GM21723 (cell line): ENCODE data around the gene ENTPD8.
"Not testable (repeated sequence)": the region's sequence is repeated elsewhere in the genome, so short reads cannot be mapped to it uniquely, and the experiment has no call there.

Source experiments
- ATAC-seq: cut with Tn5 transposase; IDR thresholded peaks from one replicate; pipeline ENCODE4 v1.9.1; 2021; ENCODE audit warnings: mild to moderate bottlenecking, moderate library complexity; ENCODE audit not compliant: unreplicated experiment

ENTPD8 gene

DNA sequence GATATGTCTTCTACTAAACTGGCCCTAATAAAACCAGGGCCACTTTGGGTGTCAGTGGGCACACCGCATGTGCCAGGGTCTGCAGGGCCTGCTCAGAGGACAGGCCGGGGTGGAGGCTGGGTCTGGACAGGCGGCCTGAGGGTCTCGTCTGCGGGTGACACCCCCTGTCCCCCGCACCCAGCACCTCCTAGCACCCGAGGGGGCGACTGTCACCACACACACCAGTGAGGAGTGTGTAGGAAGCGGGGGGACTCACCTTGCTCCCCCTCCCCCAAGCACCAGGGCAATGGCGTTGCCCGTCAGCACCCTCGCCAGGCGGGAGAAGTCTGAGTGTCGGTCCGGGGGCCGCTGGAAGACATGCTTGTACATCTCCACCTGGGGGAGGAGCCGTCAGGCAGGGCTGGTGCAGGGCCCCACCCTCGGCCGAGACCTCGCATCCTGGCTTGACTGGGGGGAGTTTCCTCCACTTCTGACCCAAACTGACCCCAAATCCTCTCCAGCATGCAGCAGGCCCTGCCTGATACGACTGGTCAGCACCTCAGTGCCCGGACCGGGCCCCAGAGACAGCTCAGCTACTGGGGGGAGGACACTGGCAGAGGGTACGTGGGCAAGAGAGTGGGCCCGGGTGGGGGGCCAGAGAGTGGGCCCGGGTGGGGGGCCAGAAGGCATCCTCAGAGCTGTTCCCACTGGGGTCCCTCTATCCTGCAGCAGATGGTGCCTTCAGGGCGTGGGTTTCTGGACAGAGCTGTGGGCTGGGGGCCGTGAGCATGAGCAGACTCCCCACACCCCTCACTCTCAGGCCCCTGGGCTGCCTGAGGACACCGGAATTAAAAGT is 36.8 kb upstream of the ENTPD8 start:
- ATAC-seq = no peak

DNA sequence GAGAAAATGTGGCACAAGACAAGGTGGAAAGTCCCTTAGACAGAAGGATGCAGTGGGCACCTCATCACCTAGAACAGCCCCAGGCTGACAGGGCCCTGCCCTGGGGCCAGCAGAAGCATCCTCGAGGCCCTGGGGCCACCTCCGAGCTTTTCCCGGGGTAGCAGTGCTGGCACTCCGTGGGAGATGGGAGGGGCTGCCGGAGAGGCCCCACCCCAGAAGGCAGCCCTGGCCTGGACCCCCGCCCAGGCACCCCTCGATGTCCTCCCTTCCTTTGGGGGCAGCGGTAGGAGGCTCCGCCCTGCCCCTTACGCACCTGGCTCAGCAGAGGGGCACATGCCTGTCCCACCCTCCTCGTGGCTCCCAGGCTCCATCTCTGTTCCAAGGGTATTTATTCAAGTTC is 35.7 kb upstream of the ENTPD8 start:
- ATAC-seq = no peak

DNA sequence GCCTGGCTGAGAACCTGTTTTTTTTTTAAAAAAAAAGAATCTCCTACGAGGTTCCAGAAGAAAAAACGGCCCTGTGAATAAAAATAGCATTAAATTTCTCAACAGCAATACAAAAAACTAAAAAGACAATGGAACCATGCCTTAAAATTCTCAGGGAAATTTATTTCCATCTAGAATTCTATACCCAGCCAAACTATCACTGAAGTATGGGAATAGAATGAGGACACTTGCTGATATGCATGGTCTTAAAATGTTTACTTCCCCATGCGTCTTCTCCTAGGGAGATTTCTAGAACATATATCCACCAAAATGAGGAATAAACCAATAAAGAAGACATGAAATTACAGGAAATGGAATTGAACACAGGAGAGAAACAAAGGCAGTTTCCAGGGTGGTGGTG is 34.5 kb upstream of the ENTPD8 start:
- no peak for ATAC-seq

DNA sequence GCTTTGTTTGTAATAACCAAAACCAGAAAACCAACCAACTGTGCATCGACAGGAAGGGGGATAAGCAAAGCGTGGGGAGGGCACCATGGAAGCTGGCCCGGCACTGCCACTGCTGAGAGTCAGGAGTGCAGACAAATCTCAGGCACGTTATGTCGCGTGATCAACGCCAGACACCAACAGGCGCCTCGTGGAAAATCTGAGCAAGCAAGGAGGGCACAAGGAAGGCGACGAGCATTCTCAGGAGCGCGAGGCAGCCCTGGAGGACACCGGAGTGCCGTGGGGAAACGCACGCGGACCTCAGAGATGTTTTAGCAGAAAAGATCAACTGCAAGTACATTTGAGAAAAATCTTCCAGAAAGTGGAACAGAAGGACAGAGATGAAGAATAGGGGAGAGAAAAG is 33.1 kb upstream of the ENTPD8 start:
- no peak for ATAC-seq

DNA sequence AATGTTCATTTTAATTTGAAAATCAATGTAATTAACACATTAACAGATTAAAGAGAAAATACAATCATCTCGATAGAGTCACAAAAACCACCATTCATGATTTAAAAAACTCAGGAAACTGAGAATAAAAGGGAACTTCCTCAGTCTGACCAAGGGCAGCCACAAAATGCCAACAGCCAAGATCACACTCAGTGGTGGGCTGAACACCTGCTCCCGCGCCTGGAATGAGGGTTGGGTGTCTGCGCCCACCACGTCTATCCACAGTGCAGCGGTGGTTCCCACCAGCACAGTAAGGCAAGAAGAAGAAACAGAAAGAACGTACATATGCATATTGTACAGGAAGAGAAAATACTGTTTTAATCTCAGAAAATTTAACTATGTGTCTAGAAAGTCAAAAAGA is 29.6 kb upstream of the ENTPD8 start:
- ATAC-seq = no peak

DNA sequence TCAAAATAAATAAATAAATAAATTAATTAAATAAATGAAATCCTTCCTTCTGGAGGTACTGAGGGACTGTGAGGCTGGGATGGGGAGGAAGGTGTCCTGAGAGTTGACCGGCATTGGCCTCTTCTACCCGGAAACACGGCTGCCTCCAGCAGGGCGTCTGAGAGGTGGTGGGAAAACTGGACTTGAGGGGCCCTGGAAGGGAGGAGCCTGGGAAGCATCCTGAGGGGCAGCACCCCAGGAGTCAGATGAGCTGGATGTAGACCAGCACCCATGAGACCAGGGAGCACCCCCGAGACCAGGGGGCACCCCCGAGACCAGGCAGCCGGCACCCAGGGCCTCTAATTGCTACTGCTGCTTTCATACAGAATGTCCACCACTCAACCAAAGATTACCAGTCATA is 26.7 kb upstream of the ENTPD8 start:
- no peak for ATAC-seq

DNA sequence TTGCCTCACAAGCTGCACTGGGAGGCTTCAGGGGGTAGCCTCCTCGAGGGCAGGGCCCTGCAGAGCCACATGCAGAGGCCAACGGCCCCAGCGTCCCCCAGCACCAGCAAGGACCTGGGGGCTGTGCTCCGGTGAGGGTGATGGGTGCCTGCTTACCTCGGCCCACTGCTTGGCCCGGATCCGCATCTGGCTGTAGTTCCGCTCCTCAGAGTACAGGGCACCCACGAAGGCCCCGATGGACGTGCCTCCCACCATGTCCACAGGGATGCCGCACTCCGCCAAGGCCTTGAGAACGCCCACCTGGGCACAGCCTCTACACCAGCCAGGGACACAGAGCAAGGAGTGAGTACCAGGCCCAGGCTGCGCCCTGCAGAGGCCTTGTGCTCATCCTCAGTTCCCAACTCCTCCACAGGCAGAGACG is 26.0 kb upstream of the ENTPD8 start:
- no peak for ATAC-seq

DNA sequence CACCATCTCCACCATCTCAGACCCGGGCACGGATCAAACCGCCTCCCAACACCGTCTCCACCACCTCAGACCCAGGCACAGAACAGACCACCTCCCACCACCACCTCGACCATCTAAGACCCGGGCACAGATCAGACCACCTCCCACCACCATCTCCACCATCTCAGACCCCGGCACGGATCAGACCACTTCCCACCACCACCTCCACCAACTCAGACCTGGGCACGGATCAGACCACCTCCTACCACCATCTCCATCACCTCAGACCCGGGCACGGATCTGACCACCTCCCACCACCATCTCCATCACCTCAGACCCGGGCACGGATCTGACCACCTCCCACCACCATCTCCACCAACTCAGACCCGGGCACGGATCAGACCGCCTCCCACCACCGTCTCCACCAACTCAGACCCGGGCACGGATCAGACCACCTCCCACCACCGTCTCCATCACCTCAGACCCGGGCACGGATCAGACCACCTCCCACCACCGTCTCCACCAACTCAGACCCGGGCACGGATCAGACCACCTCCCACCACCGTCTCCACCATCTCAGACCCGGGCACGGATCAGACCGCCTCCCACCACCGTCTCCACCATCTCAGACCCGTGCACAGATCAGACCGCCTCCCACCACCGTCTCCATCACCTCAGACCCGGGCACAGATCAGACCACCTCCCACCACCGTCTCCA is 25.4 kb upstream of the ENTPD8 start:
- ATAC-seq = not testable (repeated sequence)

DNA sequence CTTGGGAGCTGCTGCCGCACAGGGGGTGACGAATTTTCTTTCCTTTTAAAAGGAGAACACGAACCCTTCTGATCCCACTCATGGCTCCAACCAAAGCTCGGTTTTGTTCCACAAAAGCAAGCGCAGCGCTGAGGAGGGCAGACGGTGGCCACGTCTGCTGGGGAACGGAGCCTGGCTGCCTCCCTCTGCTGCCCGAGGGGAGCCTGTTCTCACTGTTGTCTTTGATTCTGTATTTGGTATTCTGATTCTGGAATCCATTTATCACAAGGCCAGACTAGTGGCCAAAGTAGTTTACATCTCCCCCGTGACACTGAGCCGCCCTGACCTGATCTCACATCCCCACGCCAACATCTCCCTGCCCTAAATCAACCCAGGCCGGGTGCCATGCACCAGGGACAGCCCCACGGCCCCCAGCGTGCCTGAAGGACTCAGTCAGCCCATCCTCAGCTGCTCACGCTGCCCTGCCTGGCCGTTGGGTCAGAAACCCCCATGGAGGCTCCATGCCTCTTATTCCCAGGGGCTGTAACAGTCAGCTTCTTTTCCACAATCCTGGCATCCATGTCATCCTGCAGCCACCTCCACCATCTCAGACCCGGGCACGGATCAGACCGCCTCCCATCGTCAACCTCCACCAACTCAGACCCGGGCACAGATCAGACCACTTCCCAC is 24.7 kb upstream of the ENTPD8 start:
- ATAC-seq = no peak

DNA sequence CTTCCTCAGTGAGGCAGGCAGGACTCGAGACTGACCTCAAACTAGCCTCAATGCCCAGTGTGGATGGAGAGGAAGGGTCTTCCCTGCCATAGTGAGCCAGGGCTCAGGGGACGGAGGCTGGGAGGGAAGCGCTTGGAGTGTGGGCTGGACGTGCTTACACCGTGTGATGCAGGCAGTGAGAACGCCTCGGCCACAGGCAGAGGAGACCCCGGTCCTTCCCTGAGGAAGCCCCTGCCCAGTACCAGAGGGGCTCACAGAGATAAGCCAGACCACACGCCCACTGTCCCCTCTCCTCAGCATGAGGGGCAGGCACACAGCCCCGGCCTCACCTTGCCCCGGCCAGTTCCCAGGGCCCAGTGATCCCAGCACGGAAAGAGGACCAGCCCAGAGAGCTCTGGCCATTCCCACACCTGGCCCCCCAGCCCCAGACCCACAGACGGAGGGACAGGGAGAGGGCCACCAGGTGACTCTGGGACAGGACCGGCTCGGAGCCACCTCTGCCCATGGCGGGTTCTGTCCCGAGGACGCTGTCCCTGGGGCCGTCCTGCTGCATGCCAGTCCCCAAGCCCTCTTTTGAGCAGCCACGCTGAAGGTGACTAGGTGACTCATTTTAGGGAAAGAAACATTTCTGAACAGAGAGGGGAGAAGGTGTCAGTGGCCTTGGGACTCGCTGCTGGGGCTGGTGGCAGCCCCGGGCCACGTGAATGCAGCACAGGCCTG is 24.0 kb upstream of the ENTPD8 start:
- no peak for ATAC-seq

DNA sequence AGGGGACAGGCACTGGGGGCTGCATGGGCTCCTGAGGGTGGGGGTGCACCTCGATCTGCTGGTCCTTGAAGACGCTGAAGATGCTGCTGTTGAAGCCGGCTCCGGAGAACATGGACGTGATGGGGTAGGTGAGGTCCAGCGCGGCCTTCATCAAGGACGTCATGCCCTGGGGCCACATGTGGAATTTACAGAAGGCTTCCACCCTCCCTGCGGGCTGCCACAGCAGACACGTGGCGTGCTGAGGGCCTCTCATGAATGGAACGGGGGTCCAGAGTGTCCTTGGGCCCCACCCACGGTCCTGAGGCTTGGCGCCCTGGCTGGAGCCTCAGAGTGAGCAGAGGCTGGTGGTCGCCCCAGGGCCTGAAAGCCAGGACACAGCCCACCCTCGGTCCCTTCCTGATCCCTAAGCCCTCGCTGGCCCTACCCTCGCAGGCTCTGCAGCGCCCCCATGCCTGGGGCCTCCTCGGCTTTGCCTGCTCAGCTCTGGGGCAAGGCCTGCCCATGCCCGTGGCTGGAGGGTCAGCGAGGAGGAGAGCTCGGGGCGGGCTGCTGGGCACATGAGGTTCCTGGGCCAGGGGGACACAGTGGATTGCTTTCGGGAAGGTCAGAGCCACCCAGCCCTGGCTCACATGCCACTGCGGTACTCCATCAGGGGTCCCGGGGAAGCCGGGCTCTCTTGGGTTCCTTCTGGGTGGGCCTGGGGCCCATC is 23.3 kb upstream of the ENTPD8 start:
- ATAC-seq = no peak

DNA sequence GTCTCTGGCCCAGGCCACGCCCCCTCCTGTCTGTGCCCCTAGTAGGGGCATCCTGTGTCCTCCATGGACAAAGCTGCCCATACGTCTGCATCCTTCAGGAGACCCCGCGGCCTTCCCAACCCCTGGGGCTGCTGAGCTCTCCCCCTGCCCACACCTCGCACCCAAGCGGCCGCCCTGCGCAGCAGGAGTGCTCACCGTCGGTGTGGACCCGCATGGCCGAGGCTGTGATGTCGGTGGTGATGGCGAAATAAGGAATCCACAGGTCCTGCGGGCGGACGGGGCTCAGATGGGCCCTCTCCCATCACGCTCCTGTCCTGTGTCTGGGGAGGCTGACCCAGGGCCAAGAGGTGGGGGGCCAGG is 22.8 kb upstream of the ENTPD8 start:
- no peak for ATAC-seq

DNA sequence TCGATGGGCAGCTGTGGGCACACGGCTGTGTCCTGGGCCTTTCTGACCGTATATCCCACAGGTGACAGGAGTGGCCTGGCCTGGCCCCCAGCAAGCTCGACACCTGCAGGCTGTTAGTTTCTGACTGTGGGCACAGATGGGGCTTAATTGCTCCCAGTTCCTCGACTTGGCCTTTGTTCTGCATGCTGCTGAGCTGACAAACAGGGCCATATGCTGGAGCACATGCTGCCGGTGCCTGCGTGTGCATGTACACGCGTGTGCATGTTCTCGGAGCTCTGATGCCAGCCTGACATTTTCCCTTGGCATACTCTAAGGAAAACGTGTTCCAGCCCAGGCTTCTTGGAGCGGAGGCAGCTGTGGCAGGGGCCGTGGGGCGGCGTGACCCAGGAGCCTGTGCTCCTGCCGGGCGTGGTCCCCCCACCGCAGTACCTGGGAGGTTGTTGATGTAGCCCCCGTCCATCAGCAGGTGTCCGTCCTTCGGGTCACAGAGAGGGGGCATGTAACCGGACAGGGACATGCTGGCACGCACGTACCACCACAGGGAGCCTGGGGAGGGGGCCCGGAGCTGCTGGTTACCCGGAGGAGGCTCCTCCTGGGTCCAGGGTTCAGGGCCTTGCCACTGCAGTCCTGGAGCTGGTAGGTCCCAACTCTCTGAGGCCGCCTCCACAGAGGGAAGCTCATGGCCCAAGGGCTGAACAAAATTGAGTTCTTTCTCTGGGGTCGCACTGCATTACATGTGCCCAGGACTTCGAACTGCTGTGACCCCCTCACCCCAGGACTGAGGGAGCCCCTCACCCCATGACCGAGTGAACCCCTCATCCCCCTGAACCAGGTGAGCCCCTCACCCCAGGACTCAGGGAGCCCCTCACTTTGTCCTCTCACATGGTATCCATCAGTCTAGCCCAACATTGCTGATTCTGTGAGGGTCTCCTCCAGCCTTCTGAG is 22.1 kb upstream of the ENTPD8 start:
- no peak for ATAC-seq

DNA sequence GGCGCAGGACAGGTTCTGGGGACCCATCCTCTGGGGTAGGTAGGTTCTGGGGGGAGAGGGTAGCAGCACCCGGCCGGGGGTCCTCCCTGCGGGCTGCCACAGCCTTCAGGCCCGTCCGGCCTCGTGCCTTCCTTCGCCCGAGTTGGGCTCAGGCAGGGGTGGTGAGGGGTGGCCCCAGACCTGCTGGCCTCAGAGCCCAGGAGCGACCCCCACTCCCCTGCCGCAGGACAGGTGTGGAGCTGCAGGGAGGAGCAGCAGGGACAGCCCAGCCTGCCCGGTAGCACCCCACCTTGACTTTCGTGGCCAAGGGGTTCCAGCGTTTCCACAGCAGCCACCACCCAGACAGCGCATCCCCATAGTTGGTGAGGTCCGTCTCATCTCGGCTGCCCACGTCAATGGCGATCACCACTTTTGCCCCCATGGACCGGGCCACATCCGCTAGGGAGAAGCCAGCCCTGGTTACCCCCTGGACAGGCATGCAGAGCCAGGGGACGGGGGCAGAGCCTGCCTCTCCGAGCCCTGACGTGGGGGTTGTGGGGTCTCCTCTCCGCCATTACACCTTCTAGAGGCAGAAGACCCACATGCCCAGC is 21.3 kb upstream of the ENTPD8 start:
- no peak for ATAC-seq

DNA sequence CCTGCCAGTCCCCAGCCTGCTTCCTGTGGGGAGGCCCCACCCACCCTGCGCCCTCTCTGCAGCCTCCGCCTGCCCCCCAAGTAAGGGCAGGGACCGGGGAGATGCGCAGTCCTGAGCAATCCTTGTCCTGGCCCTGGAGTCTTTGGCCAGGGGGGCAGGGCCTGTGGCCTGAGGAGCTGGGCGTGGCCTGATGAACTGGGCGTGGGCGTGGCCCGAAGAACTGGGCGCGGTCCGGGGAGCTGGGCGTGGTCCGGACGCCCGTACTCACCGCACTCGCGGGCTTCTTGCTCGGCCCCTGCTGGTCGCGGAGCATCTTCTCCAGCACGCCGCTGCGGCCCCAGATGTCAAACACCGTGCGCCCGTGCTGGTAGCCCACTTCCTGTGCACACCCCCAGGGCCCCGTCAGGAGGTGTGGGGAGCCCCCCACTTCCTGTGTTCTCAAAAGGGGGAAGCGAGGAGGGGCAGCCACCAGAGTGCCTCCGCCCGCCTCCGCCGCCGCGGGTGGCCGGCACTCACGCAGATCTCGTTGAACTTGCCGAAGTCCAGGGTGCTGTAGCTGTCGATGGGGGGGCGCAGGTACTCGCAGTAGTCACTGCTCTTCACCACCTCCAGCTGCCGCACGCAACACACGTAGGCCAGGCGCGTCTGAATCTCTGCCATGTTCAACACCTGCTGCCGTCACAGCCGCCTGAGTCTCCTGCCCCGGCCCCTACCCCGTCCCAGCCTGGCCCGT is 20.7 kb upstream of the ENTPD8 start:
- no peak for ATAC-seq

DNA sequence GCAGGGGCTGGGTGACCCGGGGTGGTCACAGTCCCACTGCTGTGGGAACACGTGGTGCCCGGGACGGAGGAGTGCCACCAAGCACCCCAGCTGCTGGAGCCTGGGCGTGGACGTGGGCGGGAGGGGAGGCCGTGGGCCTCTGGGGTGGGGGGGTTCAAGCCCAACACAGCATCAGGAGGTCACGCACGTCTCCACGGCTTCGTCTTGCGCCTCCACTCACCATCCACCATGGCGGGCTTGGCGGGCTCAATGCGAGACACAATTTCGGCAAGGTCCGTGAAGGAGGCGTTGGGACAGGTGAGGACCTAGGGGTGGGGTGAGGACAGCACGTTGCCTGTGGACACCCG is 20.1 kb upstream of the ENTPD8 start:
- no peak for ATAC-seq

DNA sequence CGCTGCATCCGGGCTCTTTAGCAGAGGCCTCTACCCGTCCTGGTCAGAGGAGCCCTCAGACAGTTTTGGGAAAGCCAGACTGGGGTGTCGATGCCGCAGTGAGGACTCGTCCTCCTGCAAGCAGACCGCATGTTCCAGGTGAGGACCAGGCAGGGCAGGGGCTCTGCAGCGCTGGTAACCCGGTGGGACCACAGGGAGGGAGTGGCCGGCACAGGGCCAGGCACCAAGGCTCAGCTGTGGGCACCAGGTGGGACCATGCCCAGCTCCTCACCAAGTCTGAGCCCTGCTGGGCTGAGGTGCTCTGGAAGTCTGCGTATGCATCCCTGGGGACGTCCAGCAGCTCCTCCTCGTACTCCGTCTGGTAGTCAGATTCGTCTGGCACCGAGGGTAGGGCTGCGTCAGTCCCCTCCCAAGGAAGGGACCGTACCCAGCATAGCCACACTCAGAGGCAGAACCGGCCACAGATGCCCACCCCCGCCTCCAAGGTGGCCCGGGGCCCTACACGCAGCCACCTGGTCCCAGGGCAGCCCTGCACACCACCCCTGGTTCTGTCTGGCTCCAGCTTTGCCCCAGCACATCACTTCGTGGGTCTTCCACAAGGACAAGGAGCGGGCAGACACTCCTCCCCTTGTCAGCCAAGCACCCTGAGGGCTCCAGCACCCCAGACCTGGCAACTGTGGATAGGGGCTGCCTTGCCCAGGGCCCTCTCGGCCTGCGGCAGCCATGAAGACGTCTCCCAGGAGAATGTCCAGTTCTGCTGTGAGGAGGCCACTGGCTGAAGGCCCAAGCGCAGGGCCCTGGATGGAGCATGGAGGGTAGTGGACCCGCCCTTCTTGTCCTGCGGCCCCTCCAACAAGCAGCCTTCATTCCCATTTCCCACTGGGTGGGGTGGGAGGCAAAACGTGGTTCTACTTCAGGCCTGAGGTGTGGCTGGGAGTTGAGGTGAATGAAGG is 19.5 kb upstream of the ENTPD8 start:
- no peak for ATAC-seq
